Activated naive CD4-positive, alpha-beta T cell treated with anti-CD3 and anti-CD28 coated beads, Interleukin-2, amount 10 ng/mL, durations not matched to agents 7 days and 5 days (primary cell): ENCODE measurements around the gene PIK3R5.
A peak's percentile ranks its signal among the peaks of the same experiment; 100 is the strongest.
"Not testable (repeated sequence)": the region's sequence is repeated elsewhere in the genome, so short reads cannot be mapped to it uniquely, and the experiment has no call there.

Experiments used
- CTCF ChIA-PET: fragments of 350-600 bp; sonication (Branson Sonifier 250); formaldehyde crosslinking; loops from one replicate; lab custom pipeline; 2021; ENCODE audit warnings: antibody characterized with exemption; lab: Charles Lee
- DNase-seq: peaks from one replicate; pipeline ENCODE4 v3.0.0-alpha.2; 2020
- H3K27ac Mint-ChIP-seq: one replicate; pipeline ENCODE4 v1.8.0; 2021; ENCODE audit warnings: mild to moderate bottlenecking, moderate library complexity, mixed read lengths
- H3K27me3 Mint-ChIP-seq: one replicate; pipeline ENCODE4 v1.8.0; 2021; ENCODE audit warnings: mild to moderate bottlenecking, mixed read lengths
- H3K36me3 Mint-ChIP-seq: one replicate; pipeline ENCODE4 v1.8.0; 2021; ENCODE audit warnings: mixed read lengths
- H3K4me1 Mint-ChIP-seq: one replicate; pipeline ENCODE4 v1.8.0; 2021; ENCODE audit warnings: mixed read lengths
- H3K4me3 Mint-ChIP-seq: one replicate; pipeline ENCODE4 v1.8.0; 2021; ENCODE audit warnings: mild to moderate bottlenecking, moderate library complexity, mixed read lengths
- H3K9me3 Mint-ChIP-seq: one replicate; pipeline ENCODE4 v1.8.0; 2021; ENCODE audit warnings: mixed read lengths

PIK3R5 gene

GRCh38 chr17:8997994-8998628 is 32.6 kb upstream of the PIK3R5 start:
- Mint-ChIP-seq H3K4me3 (no peak overlapping the region), H3K4me1 (peaks cover 13% of the 10 kb centered on the region), H3K36me3 (no peaks in the 10 kb centered on the region), H3K27me3 (peaks cover 52% of the 10 kb centered on the region), H3K27ac (no peak overlapping the region), H3K9me3 (no peaks in the 10 kb centered on the region)
- CTCF ChIA-PET, result interaction anchor here (0.6 to 2.0 kb wide), 33 partner anchors 10 to 615 kb away, joined by 3 to 20 read pairs (median 4); partner anchors contain the start of genes MFSD6L and PIK3R6
- DNase-seq, result peak; percentile 83

- no peaks in the 10 kb centered on the region for H3K9me3 Mint-ChIP-seq
- no peak overlapping the region for H3K27ac Mint-ChIP-seq
- no peaks in the 10 kb centered on the region for H3K36me3 Mint-ChIP-seq
- H3K27me3 Mint-ChIP-seq, result peaks cover 43% of the 10 kb centered on the region
- no peak overlapping the region for H3K4me3 Mint-ChIP-seq
- no peak for DNase-seq
- CTCF ChIA-PET, result interaction anchor here (1.0 to 2.1 kb wide), 6 partner anchors 10 to 533 kb away, joined by 3 to 10 read pairs (median 6); no protein-coding TSS in a partner anchor
- H3K4me1 Mint-ChIP-seq, result peaks cover 9% of the 10 kb centered on the region
Observed at GRCh38 chr17:8995711-8996110, 30.2 kb upstream of the PIK3R5 start.

GRCh38 chr17:8994319-8994718 is 28.8 kb upstream of the PIK3R5 start:
- Mint-ChIP-seq H3K4me1 (peaks cover 9% of the 10 kb centered on the region), H3K27me3 (peaks cover 37% of the 10 kb centered on the region), H3K36me3 (no peaks in the 10 kb centered on the region), H3K4me3 (no peak overlapping the region), H3K9me3 (no peaks in the 10 kb centered on the region), H3K27ac (no peak overlapping the region)
- peak; percentile 63 for DNase-seq
- CTCF ChIA-PET, result interaction anchor here (1.0 to 2.1 kb wide), 3 partner anchors 93 to 240 kb away, joined by 3 to 8 read pairs (median 3); no protein-coding TSS in a partner anchor

- peaks cover 5% of the 10 kb centered on the region for H3K4me1 Mint-ChIP-seq
- H3K9me3 Mint-ChIP-seq, result peaks cover 2% of the 10 kb centered on the region
- CTCF ChIA-PET, result interaction anchor here (0.8 kb wide), 1 partner anchor 20 kb away, joined by 3 read pairs; no protein-coding TSS in a partner anchor
- peak; percentile 79 for DNase-seq
- no peaks in the 10 kb centered on the region for H3K36me3 Mint-ChIP-seq
- peaks cover 23% of the 10 kb centered on the region for H3K27me3 Mint-ChIP-seq
- no peak overlapping the region for H3K4me3 Mint-ChIP-seq
- H3K27ac Mint-ChIP-seq, result no peak overlapping the region
Observed at GRCh38 chr17:8991514-8992285, 26.2 kb upstream of the PIK3R5 start.

- H3K36me3 Mint-ChIP-seq, DNase-seq, CTCF ChIA-PET, H3K4me3 Mint-ChIP-seq, H3K27ac Mint-ChIP-seq: not testable (repeated sequence)
- Mint-ChIP-seq H3K27me3 (peaks cover 31% of the 10 kb centered on the region), H3K4me1 (peaks cover 20% of the 10 kb centered on the region), H3K9me3 (peaks cover 11% of the 10 kb centered on the region)
Observed at GRCh38 chr17:8988263-8988935, 22.9 kb upstream of the PIK3R5 start.

GRCh38 chr17:8986295-8986694 is 20.8 kb upstream of the PIK3R5 start:
- Mint-ChIP-seq H3K4me1 (peaks cover 16% of the 10 kb centered on the region), H3K9me3 (peaks cover 11% of the 10 kb centered on the region), H3K27me3 (peaks cover 14% of the 10 kb centered on the region), H3K36me3 (peaks cover 3% of the 10 kb centered on the region), H3K4me3 (no peak overlapping the region), H3K27ac (no peak overlapping the region)
- CTCF ChIA-PET, result interaction anchor here (2.1 kb wide), 1 partner anchor 9 kb away, joined by 10 read pairs; no protein-coding TSS in a partner anchor
- no peak for DNase-seq

GRCh38 chr17:8985054-8985701 is 19.7 kb upstream of the PIK3R5 start:
- Mint-ChIP-seq H3K4me3 (no peak overlapping the region), H3K9me3 (peaks cover 11% of the 10 kb centered on the region), H3K27ac (no peak overlapping the region), H3K27me3 (peaks cover 14% of the 10 kb centered on the region), H3K4me1 (peaks cover 15% of the 10 kb centered on the region), H3K36me3 (peaks cover 3% of the 10 kb centered on the region)
- CTCF ChIA-PET, result interaction anchor here (0.6 to 2.1 kb wide), 4 partner anchors 11 to 61 kb away, joined by 3 to 10 read pairs (median 4); no protein-coding TSS in a partner anchor
- DNase-seq, result no peak

GRCh38 chr17:8984225-8984624 is 18.7 kb upstream of the PIK3R5 start:
- H3K4me3 Mint-ChIP-seq, DNase-seq, H3K27ac Mint-ChIP-seq, H3K36me3 Mint-ChIP-seq: not testable (repeated sequence)
- Mint-ChIP-seq H3K9me3 (peaks cover 11% of the 10 kb centered on the region), H3K4me1 (peaks cover 20% of the 10 kb centered on the region), H3K27me3 (peaks cover 11% of the 10 kb centered on the region)
- CTCF ChIA-PET, result interaction anchor here (1.6 kb wide), 1 partner anchor 13 kb away, joined by 3 read pairs; no protein-coding TSS in a partner anchor

- Mint-ChIP-seq H3K4me3 (no peak overlapping the region), H3K4me1 (peaks cover 20% of the 10 kb centered on the region), H3K9me3 (peaks cover 9% of the 10 kb centered on the region), H3K27me3 (peaks cover 14% of the 10 kb centered on the region), H3K27ac (no peak overlapping the region), H3K36me3 (peaks cover 3% of the 10 kb centered on the region)
- CTCF ChIA-PET, result no interaction called here
- DNase-seq, result no peak
Observed at GRCh38 chr17:8981443-8981842, 15.9 kb upstream of the PIK3R5 start.

- Mint-ChIP-seq H3K4me1 (peaks cover 5% of the 10 kb centered on the region), H3K27ac (no peak overlapping the region), H3K9me3 (peaks cover 1% of the 10 kb centered on the region), H3K4me3 (no peak overlapping the region), H3K27me3 (peaks cover 16% of the 10 kb centered on the region), H3K36me3 (no peaks in the 10 kb centered on the region)
- CTCF ChIA-PET, result no interaction called here
- DNase-seq, result no peak
Observed at GRCh38 chr17:8979715-8980114, 14.2 kb upstream of the PIK3R5 start.

GRCh38 chr17:8976638-8977037 is 11.1 kb upstream of the PIK3R5 start:
- no peak overlapping the region for H3K4me3 Mint-ChIP-seq
- no peak for DNase-seq
- peaks cover 5% of the 10 kb centered on the region for H3K4me1 Mint-ChIP-seq
- H3K36me3 Mint-ChIP-seq, result peaks cover 2% of the 10 kb centered on the region
- H3K27ac Mint-ChIP-seq, result no peak overlapping the region
- CTCF ChIA-PET, result no interaction called here
- H3K27me3 Mint-ChIP-seq, result peaks cover 11% of the 10 kb centered on the region
- H3K9me3 Mint-ChIP-seq, result peaks cover 2% of the 10 kb centered on the region

GRCh38 chr17:8975091-8975725 is 9.7 kb upstream of the PIK3R5 start:
- Mint-ChIP-seq H3K4me1 (peaks cover 5% of the 10 kb centered on the region), H3K9me3 (peaks cover 8% of the 10 kb centered on the region), H3K27ac (no peak overlapping the region), H3K27me3 (peaks cover 15% of the 10 kb centered on the region), H3K4me3 (no peak overlapping the region), H3K36me3 (peaks cover 4% of the 10 kb centered on the region)
- no peak for DNase-seq
- CTCF ChIA-PET, result no interaction called here

GRCh38 chr17:8969901-8970300 is 4.4 kb upstream of the PIK3R5 start:
- DNase-seq, result no peak
- Mint-ChIP-seq H3K4me1 (peaks cover 20% of the 10 kb centered on the region), H3K27me3 (peaks cover 4% of the 10 kb centered on the region), H3K27ac (no peak overlapping the region), H3K9me3 (peaks cover 25% of the 10 kb centered on the region), H3K4me3 (no peak overlapping the region), H3K36me3 (peaks cover 25% of the 10 kb centered on the region)
- CTCF ChIA-PET, result no interaction called here
